Activated T-cell treated with anti-CD3 and anti-CD28 coated beads for 48 hours (primary cell): ENCODE data around the gene MAPK14.

ENCODE experiments used
- DNase-seq: peaks from one replicate; pipeline ENCODE4 v3.0.0-alpha.2; 2020; ENCODE audit warnings: low read depth

MAPK14 gene

GRCh38 chr6:36038120-36038876 lies 10.7 kb downstream of the MAPK14 start:
- DNase-seq, result no peak

GRCh38 chr6:36039112-36039511 lies 11.5 kb downstream of the MAPK14 start:
- no peak for DNase-seq

GRCh38 chr6:36040958-36041357 lies 13.3 kb downstream of the MAPK14 start:
- no peak for DNase-seq

- no peak for DNase-seq
Observed at GRCh38 chr6:36042618-36043260, 15.1 kb downstream of the MAPK14 start.

- no peak for DNase-seq
Observed at GRCh38 chr6:36049582-36049981, 22.0 kb downstream of the MAPK14 start.

GRCh38 chr6:36050305-36050704 lies 22.7 kb downstream of the MAPK14 start:
- no peak for DNase-seq

- no peak for DNase-seq
Observed at GRCh38 chr6:36050947-36051710, 23.5 kb downstream of the MAPK14 start.

- no peak for DNase-seq
Observed at GRCh38 chr6:36052097-36052496, 24.5 kb downstream of the MAPK14 start.

GRCh38 chr6:36053878-36054277 lies 26.3 kb downstream of the MAPK14 start:
- no peak for DNase-seq

GRCh38 chr6:36054415-36054814 lies 26.8 kb downstream of the MAPK14 start:
- no peak for DNase-seq

- no peak for DNase-seq
Observed at GRCh38 chr6:36054956-36055355, 27.3 kb downstream of the MAPK14 start.

GRCh38 chr6:36056178-36056577 lies 28.6 kb downstream of the MAPK14 start:
- DNase-seq, result no peak

- DNase-seq, result no peak
Observed at GRCh38 chr6:36061236-36061635, 33.6 kb downstream of the MAPK14 start.

- no peak for DNase-seq
Observed at GRCh38 chr6:36062247-36062646, 34.6 kb downstream of the MAPK14 start.

GRCh38 chr6:36063318-36064060 lies 35.9 kb downstream of the MAPK14 start:
- no peak for DNase-seq

- no peak for DNase-seq
Observed at GRCh38 chr6:36064770-36065396, 37.3 kb downstream of the MAPK14 start.

- DNase-seq, result no peak
Observed at GRCh38 chr6:36065916-36066315, 38.3 kb downstream of the MAPK14 start.

- no peak for DNase-seq
Observed at GRCh38 chr6:36066817-36067216, 39.2 kb downstream of the MAPK14 start.

- DNase-seq, result no peak
Observed at GRCh38 chr6:36067374-36068011, 39.9 kb downstream of the MAPK14 start.

- no peak for DNase-seq
Observed at GRCh38 chr6:36068012-36068392, 40.4 kb downstream of the MAPK14 start.

- DNase-seq, result no peak
Observed at GRCh38 chr6:36068586-36068985, 41.0 kb downstream of the MAPK14 start.
